Gastrocnemius medialis (tissue), 4 donors: ENCODE measurements around the gene HOXA6. TPM values are rescaled to one million over a fixed set of nuclear protein-coding genes. Genes with fewer than 3 reads are reported as not detected.

Source experiments
- ATAC-seq, 2 donors: fragments of 150-250 bp; one replicate each; pipeline ENCODE4 v1.9.1; 2016
- DNase-seq, 2 donors: peaks; one replicate each; pipeline ENCODE4 v3.0.0-alpha.2; 2019
- H3K27ac ChIP-seq, 4 donors: fragments of 200-600 bp; sonication (generic); 1 replicate in 1 of 4; 2 replicates in 3 of 4; pipeline ENCODE4 v1.5.1; 2016 to 2018; ENCODE audit warnings: mild to moderate bottlenecking in 2 of 4, moderate library complexity in 1 of 4
- H3K27me3 ChIP-seq, 3 donors: fragments of 200-600 bp; sonication (generic) in 2 of 3; 1 replicate in 1 of 3; 2 replicates in 2 of 3; pipeline versions ENCODE4 v1.5.1 to v1.6.0; 2016 to 2019; ENCODE audit warnings: mild to moderate bottlenecking in 1 of 3, moderate library complexity in 1 of 3
- H3K36me3 ChIP-seq, 2 donors: fragments of 200-600 bp; sonication (generic) in 1 of 2; one replicate each; pipeline ENCODE4 v1.5.1; 2017 to 2018
- H3K4me1 ChIP-seq, 2 donors: fragments of 200-600 bp; sonication (generic) in 1 of 2; one replicate each; pipeline ENCODE4 v1.5.1; 2016 to 2017; ENCODE audit warnings: mild to moderate bottlenecking in 2 of 2
- H3K4me3 ChIP-seq, 4 donors: fragments of 200-600 bp; sonication (generic) in 3 of 4; 1 replicate in 1 of 4; 2 replicates in 3 of 4; pipeline ENCODE4 v1.5.1; 2016 to 2019; ENCODE audit warnings: mild to moderate bottlenecking in 2 of 4
- H3K9me3 ChIP-seq, 3 donors: fragments of 200-600 bp; sonication (generic) in 2 of 3; 1 replicate in 1 of 3; 2 replicates in 2 of 3; pipeline ENCODE4 v1.5.1; 2016 to 2019
- CTCF ChIP-seq, 5 experiments: fragments of 450-650 bp in 3 of 5; fragments of 200-600 bp in 2 of 5; sonication (generic) in 2 of 5; IDR thresholded peaks in 4 of 5; conservative IDR thresholded peaks in 1 of 5; 1 replicate in 4 of 5; 2 replicates in 1 of 5; pipeline ENCODE4 v1.5.1; 2016 to 2019; ENCODE audit warnings: antibody characterized with exemption in 5 of 5, mild to moderate bottlenecking in 3 of 5, moderate library complexity in 3 of 5
- POLR2A ChIP-seq, 2 donors: fragments of 450-650 bp; IDR thresholded peaks; one replicate each; pipeline ENCODE4 v1.6.1; 2017; ENCODE audit warnings: antibody characterized with exemption in 2 of 2, mild to moderate bottlenecking in 2 of 2, moderate library complexity in 2 of 2
- in situ Hi-C, 4 donors: fragments of 200-750 bp; cut with MboI; loops; one replicate each; pipeline versions ENCODE4 v1.15.0 to v1.8.0; 2017; ENCODE audit warnings: low sequenced_read_pairs in 4 of 4
- intact Hi-C: fragments of 100-400 bp; cut with DNase I; formaldehyde crosslinking; loops from one replicate; pipeline ENCODE4 v1.15.1; 2023; ENCODE audit warnings: low total_unique reads
- total RNA-seq, 4 donors: library from RNA; depleted of rRNA; stranded (reverse); fragments of >200 nt; gene quantifications; one replicate each; pipeline versions ENCODE4 v1.1.0 to v1.2.3, GENCODE V29; 2016

HOXA6 gene
- total RNA-seq, 4 donors from 2014 or later: 2.6 to 5.6 (median 4.2) TPM

GRCh38 chr7:27154901-27155815, 7.6 kb upstream of the HOXA6 start:
- in situ Hi-C loops: loop anchor here in 2 of 4 donors (10.0 to 25.0 kb wide), 3 partner anchors 780 to 943 kb away; partner anchors contain the start of genes CBX3 (in 1 of the 2) and HNRNPA2B1 (in 1 of the 2)
- peak in 1 of 2 donors; percentile 20 for DNase-seq
- no peaks in the 10 kb centered on the region for H3K27me3 ChIP-seq

GRCh38 chr7:27154369-27154768, 6.8 kb upstream of the HOXA6 start:
- H3K27me3 ChIP-seq: no peaks in the 10 kb centered on the region
- H3K9me3 ChIP-seq: no peaks in the 10 kb centered on the region
- DNase-seq (no peak), ATAC-seq (no peak)
- H3K27ac ChIP-seq: peak overlapping the region in 1 of 4 donors; percentile 94
- H3K36me3 ChIP-seq: no peaks in the 10 kb centered on the region
- H3K4me1 ChIP-seq: peaks cover 33 to 39% of the 10 kb centered on the region in 2 donors
- TF ChIP-seq POLR2A (IDR thresholded peaks at IDR 0.05): no peak
- TF ChIP-seq CTCF (IDR thresholded peaks at IDR 0.05 in 4 of 5, conservative IDR thresholded peaks at IDR 0.05 in 1 of 5): no peak
- H3K4me3 ChIP-seq: no peak overlapping the region
- in situ Hi-C loops (loop anchor here in 2 of 4 donors (10.0 to 25.0 kb wide), 3 partner anchors 780 to 942 kb away; partner anchors contain the start of genes CBX3 (in 1 of the 2) and HNRNPA2B1 (in 1 of the 2)), intact Hi-C loops (no loop called here)

More at GRCh38 chr7:27154901-27155815, 7.6 kb upstream of the HOXA6 start:
- ATAC-seq: no peak
- Histone ChIP-seq H3K9me3 (no peaks in the 10 kb centered on the region), H3K27ac (peak overlapping the region; percentile 83 to 97 (median 90)), H3K4me3 (peak overlapping the region; percentile 63 to 96 (median 81)), H3K36me3 (no peaks in the 10 kb centered on the region), H3K4me1 (peaks cover 25 to 31% of the 10 kb centered on the region in 2 donors)
- TF ChIP-seq POLR2A (IDR thresholded peaks at IDR 0.05) (no peak), CTCF (IDR thresholded peaks at IDR 0.05 in 4 of 5, conservative IDR thresholded peaks at IDR 0.05 in 1 of 5) (no peak)
- intact Hi-C loops: no loop called here

- Histone ChIP-seq H3K9me3 (no peaks in the 10 kb centered on the region), H3K27ac (peak overlapping the region in 2 of 4 donors; percentile 90 to 95), H3K4me1 (peaks cover 41 to 48% of the 10 kb centered on the region in 2 donors), H3K36me3 (no peaks in the 10 kb centered on the region), H3K4me3 (no peak overlapping the region), H3K27me3 (no peaks in the 10 kb centered on the region)
- TF ChIP-seq POLR2A (IDR thresholded peaks at IDR 0.05): no peak
- TF ChIP-seq CTCF (IDR thresholded peaks at IDR 0.05 in 4 of 5, conservative IDR thresholded peaks at IDR 0.05 in 1 of 5): no peak
- no peak for ATAC-seq
- intact Hi-C loops: no loop called here
- in situ Hi-C loops: loop anchor here in 2 of 4 donors (10.0 to 25.0 kb wide), 3 partner anchors 779 to 941 kb away; partner anchors contain the start of genes CBX3 (in 1 of the 2) and HNRNPA2B1 (in 1 of the 2)
- no peak for DNase-seq
These were observed 6.0 kb upstream of the HOXA6 start for GRCh38 chr7:27153526-27153925.

GRCh38 chr7:27152816-27153442, 5.4 kb upstream of the HOXA6 start:
- Histone ChIP-seq H3K27me3 (no peaks in the 10 kb centered on the region), H3K9me3 (no peaks in the 10 kb centered on the region), H3K27ac (peak overlapping the region; percentile 90 to 96 (median 94)), H3K4me3 (peak overlapping the region; percentile 64 to 75 (median 70)), H3K4me1 (peaks cover 44 to 54% of the 10 kb centered on the region in 2 donors), H3K36me3 (no peaks in the 10 kb centered on the region)
- intact Hi-C loops: no loop called here
- DNase-seq: no peak
- no peak for ATAC-seq
- TF ChIP-seq CTCF (IDR thresholded peaks at IDR 0.05 in 4 of 5, conservative IDR thresholded peaks at IDR 0.05 in 1 of 5) (no peak), POLR2A (IDR thresholded peaks at IDR 0.05) (no peak)
- in situ Hi-C loops: loop anchor here in 2 of 4 donors (10.0 to 25.0 kb wide), 3 partner anchors 778 to 941 kb away; partner anchors contain the start of genes CBX3 (in 1 of the 2) and HNRNPA2B1 (in 1 of the 2)
